Heart left ventricle (tissue), 16 donors: ENCODE results near the gene NSMF. TPM values are rescaled to one million over a fixed set of nuclear protein-coding genes. Genes with fewer than 3 reads are reported as not detected.

Source experiments
- ATAC-seq, 4 donors: fragments of 200-7000 bp; cut with Tn5 transposase; one replicate each; pipeline ENCODE4 v1.9.1; 2020 to 2022; ENCODE audit warnings: moderate library complexity in 4 of 4, mild to moderate bottlenecking in 3 of 4, moderate number of reproducible peaks in 1 of 4
- DNase-seq, 5 donors: peaks; one replicate each; pipeline ENCODE4 v3.0.0-alpha.2; 2020
- H3K27ac ChIP-seq, 12 donors: fragments of 200-600 bp; sonication (generic) in 4 of 12; one replicate each; pipeline versions ENCODE4 v1.5.0 to v1.8.0; 2016 to 2022; ENCODE audit warnings: mild to moderate bottlenecking in 2 of 12
- H3K27me3 ChIP-seq, 9 donors: fragments of 200-600 bp; sonication (generic) in 2 of 9; one replicate each; pipeline versions ENCODE4 v1.5.1 to v1.8.0; 2016 to 2022; ENCODE audit warnings: mild to moderate bottlenecking in 3 of 9
- H3K36me3 ChIP-seq, 9 donors: fragments of 200-600 bp; sonication (generic) in 2 of 9; one replicate each; pipeline versions ENCODE4 v1.5.0 to v1.8.0; 2018 to 2022; ENCODE audit warnings: mild to moderate bottlenecking in 2 of 9
- H3K4me1 ChIP-seq, 12 donors: fragments of 200-600 bp; sonication (generic) in 4 of 12; one replicate each; pipeline versions ENCODE4 v1.5.0 to v1.8.0; 2016 to 2022; ENCODE audit warnings: mild to moderate bottlenecking in 3 of 12
- H3K4me3 ChIP-seq, 12 donors: fragments of 200-600 bp; sonication (generic) in 4 of 12; one replicate each; pipeline versions ENCODE4 v1.5.0 to v1.8.0; 2017 to 2022; ENCODE audit warnings: mild to moderate bottlenecking in 9 of 12, moderate library complexity in 4 of 12
- H3K9me3 ChIP-seq, 12 donors: fragments of 200-600 bp; sonication (generic) in 4 of 12; one replicate each; pipeline versions ENCODE4 v1.5.0 to v1.8.0; 2016 to 2022; ENCODE audit warnings: mild to moderate bottlenecking in 1 of 12
- CTCF ChIP-seq, 12 donors: fragments of 200-600 bp; sonication (generic) in 4 of 12; IDR thresholded peaks; one replicate each; pipeline versions ENCODE4 v1.5.0 to v1.8.0; 2018 to 2022; ENCODE audit warnings: antibody characterized with exemption in 12 of 12, mild to moderate bottlenecking in 5 of 12
- POLR2A ChIP-seq, 2 donors: fragments of 450-650 bp; IDR thresholded peaks; one replicate each; pipeline ENCODE4 v1.6.1; 2017; ENCODE audit warnings: antibody characterized with exemption in 2 of 2, mild to moderate bottlenecking in 2 of 2, moderate library complexity in 2 of 2
- WGBS, 4 donors: extraction: QIAGEN DNeasy Blood & Tissue Kit in 2 of 4; methylation state at CpG; one replicate each; pipeline versions ENCODE4 v1.1.5 to v1.1.7; 2013 to 2018; 5-methylcytosine and 5-hydroxymethylcytosine counted together
- intact Hi-C, 10 donors: fragments of 100-400 bp; cut with DNase I; formaldehyde crosslinking; loops; one replicate each; pipeline versions ENCODE4 v1.11.1 to v1.14.2; 2022
- polyA plus RNA-seq, 2 donors: library from polyadenylated mRNA; stranded (reverse); fragments of 200-250 nt; gene quantifications; one replicate each; pipeline ENCODE4 v1.2.3, GENCODE V29; 2013
- total RNA-seq, 9 donors: library from RNA; depleted of rRNA in 2 of 9; stranded (reverse); fragments of >200 nt in 2 of 9; fragmentation: NEBNext Ultra II Directional in 3 of 9; extraction: Animal tissue kit (Norgen Biotek cat#: 25700) in 3 of 9; gene quantifications; one replicate each; pipeline versions ENCODE4 v1.1.0 to v1.2.4, GENCODE V29; 2016 to 2023
- donor health status: ischemic (EF 13 %, LVEDD 7.1; RV severe dilation, severe dysfunction).
- donor health status: healthy with polysubstance abuse.
- donor health status: DM: no; HTN: yes; CAD: no.
- donor health status: DM: no; HTN: no; CAD: no.
- donor health status: ischemic (EF 25% LVEDD 6.9; RV normal size, moderate dysfunction).
- donor health status: ischemic (EF 25% LVEDD 5.7; RV mildly dilated, moderate dysfunction).
- donor health status: healthy.
- donor health status: DM: yes; HTN: yes; CAD: no.
- donor health status: ischemic (EF 35%, LVEDD 5.7; RV mildly dilated, moderate dysfunction).
- donor health status: nonischemic (EF 11% LVEDD 7.7; RV severe dilation, severe dysfunction).
- donor health status: DM: yes; HTN: yes; CAD: no.
- donor health status: PGD.
- donor health status: ischemic (EF 29% LVEDD 5.4; RV normal size, mild dysfunction).
- donor health status: nonischemic (EF 23%, LVEDD 6.1; RV moderate dilation, normal function).

The NSMF gene
- total and polyA plus RNA-seq, 11 donors, result 7.5 to 22.1 (median 13.4) TPM

GRCh38 chr9:137438591-137439157 is 20.5 kb downstream of the NSMF start:
- peak in 3 of 5 donors; percentile 11 to 40 (median 12) for DNase-seq
- TF ChIP-seq POLR2A (IDR thresholded peaks at IDR 0.05) (no peak), CTCF (IDR thresholded peaks at IDR 0.05) (no peak)
- WGBS, 4 donors, result 76 to 88% (median 83%) methylated on average over 8 to 22 of the region's 22 CpGs
- Histone ChIP-seq H3K27ac (no peak overlapping the region), H3K4me1 (peaks cover 0 to 11% (median 4%) of the 10 kb centered on the region in 12 donors), H3K36me3 (no peaks in the 10 kb centered on the region), H3K4me3 (no peak overlapping the region), H3K27me3 (peaks cover 0 to 26% (median 8%) of the 10 kb centered on the region in 9 donors), H3K9me3 (no peaks in the 10 kb centered on the region)
- no peak for ATAC-seq
- intact Hi-C loops, result no loop called here

- no peak for ATAC-seq
- intact Hi-C loops, result no loop called here
- TF ChIP-seq CTCF (IDR thresholded peaks at IDR 0.05), result no peak
- TF ChIP-seq POLR2A (IDR thresholded peaks at IDR 0.05), result no peak
Measured at GRCh38 chr9:137437691-137438590, 21.2 kb downstream of the NSMF start.

GRCh38 chr9:137436761-137437600 is 22.2 kb downstream of the NSMF start:
- H3K27me3 ChIP-seq, result peaks cover 0 to 17% (median 5%) of the 10 kb centered on the region in 9 donors
- WGBS, 4 donors, result 81 to 86% (median 84%) methylated on average over 15 to 24 of the region's 24 CpGs
- no peaks in the 10 kb centered on the region for H3K9me3 ChIP-seq
- H3K4me3 ChIP-seq, result no peak overlapping the region
- DNase-seq (peak in 3 of 5 donors; percentile 23 to 38 (median 24)), ATAC-seq (no peak)
- peaks cover 0 to 9% (median 3%) of the 10 kb centered on the region in 12 donors for H3K4me1 ChIP-seq
- no peaks in the 10 kb centered on the region for H3K36me3 ChIP-seq
- no peak overlapping the region for H3K27ac ChIP-seq
- intact Hi-C loops, result no loop called here
- no peak for TF ChIP-seq POLR2A (IDR thresholded peaks at IDR 0.05)
- no peak for TF ChIP-seq CTCF (IDR thresholded peaks at IDR 0.05)

More at GRCh38 chr9:137437691-137438590, 21.2 kb downstream of the NSMF start:
- Histone ChIP-seq H3K36me3 (no peaks in the 10 kb centered on the region), H3K27me3 (peaks cover 0 to 26% (median 8%) of the 10 kb centered on the region in 9 donors), H3K4me1 (peaks cover 0 to 11% (median 4%) of the 10 kb centered on the region in 12 donors), H3K9me3 (no peaks in the 10 kb centered on the region), H3K4me3 (no peak overlapping the region), H3K27ac (no peak overlapping the region)
- DNase-seq, result peak in 2 of 5 donors; percentile 20 to 52
- 76 to 83% (median 82%) methylated on average over 30 to 40 of the region's 40 CpGs for WGBS, 4 donors
